HFF-Myc (cell line): ENCODE data around the gene SLA2.

Source experiments
- DNase-seq: peaks from one replicate; pipeline ENCODE4 v3.0.0-alpha.2; 2011; ENCODE audit warnings: low read depth; ENCODE audit errors: extremely low read depth
- H3K4me3 ChIP-seq: replicated peaks from 2 replicates; pipeline ENCODE4 v1.5.1; 2011; ENCODE audit warnings: low read depth, mild to moderate bottlenecking, control low read depth, low read length
- CTCF ChIP-seq: IDR thresholded peaks from 2 replicates; pipeline ENCODE4 v1.5.1; 2012; ENCODE audit warnings: mild to moderate bottlenecking, low read depth, low read length, control low read depth; ENCODE audit errors: missing control alignments

The SLA2 gene

DNA sequence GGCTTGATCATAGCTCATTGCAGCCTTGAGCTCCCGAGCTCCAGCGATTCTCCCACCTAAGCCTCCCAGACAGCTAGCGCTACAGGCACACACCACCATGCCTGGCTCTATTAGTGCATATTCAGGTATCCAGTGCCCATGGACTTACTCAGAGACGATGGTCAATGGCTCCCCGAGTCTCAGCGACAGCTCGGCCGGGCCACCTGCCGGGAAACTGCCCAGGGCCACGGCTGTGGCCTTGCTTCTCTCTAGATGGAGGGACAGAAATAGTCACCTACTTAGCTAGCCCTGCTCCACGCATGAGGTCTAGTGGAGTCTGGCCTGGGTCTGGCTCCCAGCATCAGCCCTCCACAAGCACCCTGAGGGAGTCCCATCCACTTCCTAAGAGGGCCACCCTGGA, 11.7 kb downstream of the SLA2 start:
- no peak for DNase-seq
- no peak for TF ChIP-seq CTCF
- H3K4me3 ChIP-seq, result no peak overlapping the region

GRCh38 chr20:36633285-36633772, 12.7 kb downstream of the SLA2 start:
- DNase-seq, result no peak
- no peak overlapping the region for H3K4me3 ChIP-seq
- TF ChIP-seq CTCF, result no peak

GRCh38 chr20:36632487-36633284, 13.3 kb downstream of the SLA2 start:
- DNase-seq, result no peak
- no peak overlapping the region for H3K4me3 ChIP-seq
- TF ChIP-seq CTCF, result no peak

GRCh38 chr20:36632147-36632486, 13.9 kb downstream of the SLA2 start:
- H3K4me3 ChIP-seq, result no peak overlapping the region
- no peak for TF ChIP-seq CTCF
- DNase-seq, result no peak

DNA sequence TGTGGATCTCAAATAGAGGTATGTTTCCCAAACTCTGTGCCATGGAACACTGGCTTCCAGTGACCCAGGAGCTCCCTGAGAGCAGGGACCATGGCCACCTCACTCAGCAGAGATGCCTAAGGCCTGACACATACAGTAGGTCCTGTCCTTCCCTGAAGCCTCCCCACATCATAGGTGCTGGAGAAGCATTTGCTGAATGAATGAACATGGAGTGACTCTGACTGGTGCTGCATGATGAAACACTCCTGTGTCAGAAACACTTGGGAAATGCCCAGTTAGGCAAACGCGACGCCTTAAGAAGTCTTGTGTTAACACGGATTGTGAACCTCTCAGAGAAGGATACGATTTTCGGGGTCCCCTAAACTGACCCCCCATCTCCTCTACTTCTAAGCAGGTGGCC, 14.3 kb downstream of the SLA2 start:
- no peak overlapping the region for H3K4me3 ChIP-seq
- DNase-seq, result no peak
- no peak for TF ChIP-seq CTCF

DNA sequence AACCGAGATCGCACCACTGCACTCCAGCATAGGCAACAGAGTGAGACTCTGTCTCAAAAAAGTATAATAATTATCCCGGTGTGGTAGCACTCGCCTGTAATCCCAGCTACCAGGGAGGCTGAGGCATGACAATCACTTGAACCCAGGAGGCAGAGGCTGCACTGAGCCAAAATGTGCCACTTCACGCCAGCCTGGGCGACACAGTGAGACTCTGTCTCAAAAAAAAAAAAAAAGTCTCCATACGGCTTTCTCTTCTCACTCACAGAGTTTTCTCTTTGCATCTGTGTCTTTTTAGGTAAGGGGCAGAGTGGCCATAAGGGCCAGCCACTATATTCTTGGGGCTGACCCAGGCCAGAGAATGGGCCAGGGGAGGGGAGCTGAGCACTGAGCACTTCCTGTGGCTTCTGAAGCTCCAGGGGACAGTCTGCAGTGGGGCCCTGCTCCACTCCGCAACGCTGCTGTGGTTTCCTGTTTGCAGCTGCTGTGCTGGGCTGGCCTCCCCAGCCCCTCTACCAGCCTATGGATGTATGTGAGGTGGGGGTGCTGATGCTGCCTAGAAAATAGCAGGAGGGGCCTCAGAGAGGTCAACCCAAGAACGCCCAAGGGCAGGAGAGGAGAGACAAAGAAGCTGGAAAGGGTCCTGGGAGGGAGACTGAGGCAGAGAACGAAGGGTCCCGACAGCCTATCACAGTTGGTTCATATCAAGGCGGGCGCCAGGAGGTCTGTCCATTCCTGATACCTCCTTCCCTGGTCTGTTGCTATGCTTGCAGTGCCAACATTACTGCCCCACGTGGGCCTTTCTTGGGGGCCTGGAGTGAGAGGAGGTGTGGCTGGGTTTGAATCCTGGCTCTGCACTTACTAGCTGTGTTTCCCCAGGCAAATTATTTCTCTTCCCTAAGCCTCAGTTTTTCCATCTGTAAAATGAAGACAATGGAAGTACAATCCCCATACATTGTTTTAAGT, 16.0 kb downstream of the SLA2 start:
- no peak for TF ChIP-seq CTCF
- no peak overlapping the region for H3K4me3 ChIP-seq
- DNase-seq, result no peak
